PC-3 (cell line): ENCODE results near the gene EPHB1. TPM values are rescaled to one million over a fixed set of nuclear protein-coding genes. Genes with fewer than 3 reads are reported as not detected.
A peak's percentile ranks its signal among the peaks of the same experiment; 100 is the strongest.

ENCODE experiments used
- ATAC-seq: fragments of 200-7000 bp; cut with Tn5 transposase; 2 replicates; pipeline ENCODE4 v1.9.1; 2020; ENCODE audit warnings: mild to moderate bottlenecking, moderate library complexity
- BruUV-seq: library from RNA; stranded (reverse); fragments of 400-500 nt; replicated peaks from 2 replicates; lab custom pipeline; 2021; lab: Mats Ljungman, UMichigan
- CTCF ChIA-PET: fragments of 300-600 bp; sonication (Branson Sonifier 250); formaldehyde crosslinking; loops from one replicate; lab custom pipeline; 2022; ENCODE audit warnings: antibody characterized with exemption; lab: Charles Lee
- POLR2A ChIA-PET: fragments of 300-600 bp; sonication (Branson Sonifier 250); formaldehyde crosslinking; loops from one replicate; lab custom pipeline; 2022; ENCODE audit warnings: antibody characterized with exemption; ENCODE audit not compliant: unreplicated experiment; lab: Charles Lee
- DNase-seq: peaks from one replicate; pipeline ENCODE4 v3.0.0-alpha.2; 2015
- H2AFZ ChIP-seq: fragments of 300-600 bp; sonication (generic); 2 replicates; pipeline ENCODE4 v1.6.0; 2016; ENCODE audit warnings: antibody characterized with exemption, low read length
- H3F3A ChIP-seq: fragments of 300-600 bp; sonication (generic); one replicate; pipeline ENCODE4 v1.6.0; 2017; ENCODE audit warnings: antibody characterized with exemption, low read length, control low read depth, mild to moderate bottlenecking; ENCODE audit not compliant: unreplicated experiment
- H3K27ac ChIP-seq: fragments of 300-600 bp; sonication (generic); 2 replicates; pipeline ENCODE4 v1.5.1; 2016; ENCODE audit warnings: mild to moderate bottlenecking, low read length
- H3K27me3 ChIP-seq: fragments of 300-600 bp; sonication (generic); 2 replicates; pipeline ENCODE4 v1.6.1; 2016; ENCODE audit warnings: low read length, mixed read lengths
- H3K36me3 ChIP-seq: fragments of 300-600 bp; sonication (generic); 2 replicates; pipeline ENCODE4 v1.6.1; 2016; ENCODE audit warnings: low read depth, mixed run types, low read length, mixed read lengths
- H3K4me1 ChIP-seq: fragments of 300-600 bp; sonication (generic); 2 replicates; pipeline ENCODE4 v1.5.1; 2016; ENCODE audit warnings: low read length; ENCODE audit not compliant: insufficient read depth
- H3K4me2 ChIP-seq: fragments of 300-600 bp; sonication (generic); 2 replicates; pipeline ENCODE4 v1.6.0; 2016; ENCODE audit warnings: low read length
- H3K4me3 ChIP-seq: fragments of 300-600 bp; sonication (generic); 2 replicates; pipeline ENCODE4 v1.5.1; 2016; ENCODE audit warnings: mild to moderate bottlenecking, low read length, mixed read lengths
- H3K79me2 ChIP-seq: fragments of 300-600 bp; sonication (generic); 2 replicates; pipeline ENCODE4 v1.6.1; 2017; ENCODE audit warnings: low read length, mixed read lengths
- H3K9ac ChIP-seq: fragments of 300-600 bp; sonication (generic); 2 replicates; pipeline ENCODE4 v1.6.0; 2016; ENCODE audit warnings: mild to moderate bottlenecking, low read length
- H3K9me2 ChIP-seq: fragments of 300-600 bp; sonication (generic); replicated peaks from 2 replicates; pipeline ENCODE4 v1.6.1; 2016; ENCODE audit warnings: mixed run types, low read length, mixed read lengths
- H3K9me3 ChIP-seq: fragments of 300-600 bp; sonication (generic); 2 replicates; pipeline ENCODE4 v1.6.1; 2016; ENCODE audit warnings: low read length, mixed read lengths
- H4K20me1 ChIP-seq: fragments of 300-600 bp; sonication (generic); 2 replicates; pipeline ENCODE4 v1.6.1; 2016; ENCODE audit warnings: low read length, mixed read lengths
- CTCF ChIP-seq: fragments of 300-600 bp; sonication (generic); conservative IDR thresholded peaks from 2 replicates; pipeline ENCODE4 v1.5.1; 2017; ENCODE audit warnings: antibody characterized with exemption, low read depth, mild to moderate bottlenecking, low read length
- EZH2 ChIP-seq: fragments of 300-600 bp; sonication (generic); IDR thresholded peaks from one replicate; pipeline ENCODE4 v1.6.1; 2017; ENCODE audit warnings: antibody characterized with exemption, mild to moderate bottlenecking, low read length; ENCODE audit not compliant: unreplicated experiment
- EZH2phosphoT487 ChIP-seq: fragments of 300-600 bp; sonication (generic); IDR thresholded peaks from 2 replicates; pipeline ENCODE4 v1.6.1; 2018; ENCODE audit warnings: mild to moderate bottlenecking, antibody characterized with exemption, low read length, borderline replicate concordance
- intact Hi-C: fragments of 100-400 bp; cut with micrococcal nuclease; formaldehyde crosslinking; loops from 2 replicates; pipeline ENCODE4 v1.9.0; 2023
- total RNA-seq: library from RNA; depleted of rRNA; stranded (reverse); fragments of >200 nt; gene quantifications from 2 replicates; pipeline ENCODE4 v1.2.3, GENCODE V29; 2014

EPHB1 gene
- total RNA-seq, 1 experiment from 2014 or later: 0.69 TPM

DNA sequence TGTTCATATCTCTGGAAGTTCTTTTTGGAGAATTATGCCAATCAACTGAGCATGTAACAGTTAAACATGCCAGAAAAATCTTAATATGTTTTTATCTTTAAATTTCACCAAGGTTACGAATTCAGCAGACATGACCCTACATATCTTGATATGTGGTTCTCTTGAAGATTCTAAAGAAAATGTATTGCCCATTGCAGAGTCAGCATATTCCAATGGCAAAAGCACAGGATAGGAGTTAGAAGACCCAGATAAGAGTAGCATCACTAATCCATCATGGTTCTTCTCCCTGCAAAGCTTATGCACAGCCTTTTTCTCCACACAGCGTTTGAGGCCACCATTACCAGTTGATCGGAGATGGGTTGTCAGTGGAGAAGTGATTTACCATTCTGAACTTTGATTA is 402.8 kb downstream of the EPHB1 start:
- Histone ChIP-seq H4K20me1 (no peaks in the 10 kb centered on the region), H3K4me3 (no peak overlapping the region), H2AFZ (no peak overlapping the region), H3K9me3 (no peaks in the 10 kb centered on the region), H3F3A (no peaks in the 10 kb centered on the region), H3K27ac (peak overlapping the region; percentile 80), H3K79me2 (no peaks in the 10 kb centered on the region), H3K4me2 (peak overlapping the region; percentile 39; the same call in 1 of the 2 replicates), H3K9ac (no peak overlapping the region), H3K9me2 (no peaks in the 10 kb centered on the region), H3K36me3 (no peaks in the 10 kb centered on the region), H3K4me1 (peaks cover 20% of the 10 kb centered on the region), H3K27me3 (no peaks in the 10 kb centered on the region)
- ATAC-seq (no peak), DNase-seq (no peak)
- CTCF ChIA-PET: no interaction called here
- TF ChIP-seq EZH2: no peak
- TF ChIP-seq CTCF: no peak
- TF ChIP-seq EZH2phosphoT487: no peak
- POLR2A ChIA-PET: interaction anchor here (0.6 kb wide), 1 partner anchor 1454 kb away, joined by 3 read pairs; no protein-coding TSS in a partner anchor
- intact Hi-C loops: no loop called here
- no TSS peak for BruUV-seq

DNA sequence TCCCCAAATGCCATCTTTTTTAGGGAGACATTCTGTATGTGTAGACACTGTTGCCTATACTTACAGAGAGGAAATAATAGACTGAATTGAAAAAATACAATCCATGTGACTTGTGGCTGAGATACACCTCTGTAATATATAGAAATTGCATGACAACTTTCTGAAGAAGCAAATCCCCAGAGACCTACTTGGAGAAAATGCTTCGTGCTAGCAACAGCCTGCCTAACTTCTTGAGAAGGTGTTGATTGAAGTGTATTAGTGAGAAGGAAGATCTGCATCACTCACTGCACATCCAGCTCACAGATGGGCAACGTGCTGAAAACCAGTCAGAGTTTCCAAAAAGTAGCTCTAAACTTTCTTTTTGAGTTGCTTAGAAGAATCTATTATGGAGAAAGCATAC is 404.1 kb downstream of the EPHB1 start:
- H4K20me1 ChIP-seq: no peaks in the 10 kb centered on the region
- ChIA-PET CTCF (no interaction called here), POLR2A (no interaction called here)
- no peak for ATAC-seq
- no peak overlapping the region for H3K27ac ChIP-seq
- no peak overlapping the region for H3K4me2 ChIP-seq
- BruUV-seq: no TSS peak
- H3F3A ChIP-seq: no peaks in the 10 kb centered on the region
- no peak overlapping the region for H3K9ac ChIP-seq
- H3K9me2 ChIP-seq: no peaks in the 10 kb centered on the region
- no peak overlapping the region for H2AFZ ChIP-seq
- no peaks in the 10 kb centered on the region for H3K9me3 ChIP-seq
- H3K4me1 ChIP-seq: peaks cover 20% of the 10 kb centered on the region; the same call in 1 of the 2 replicates
- no peaks in the 10 kb centered on the region for H3K36me3 ChIP-seq
- intact Hi-C loops: no loop called here
- DNase-seq: no peak
- H3K27me3 ChIP-seq: no peaks in the 10 kb centered on the region
- H3K4me3 ChIP-seq: no peak overlapping the region
- no peaks in the 10 kb centered on the region for H3K79me2 ChIP-seq
- TF ChIP-seq EZH2 (no peak), EZH2phosphoT487 (no peak), CTCF (no peak)

- Histone ChIP-seq H3K9ac (no peak overlapping the region), H3K79me2 (no peaks in the 10 kb centered on the region), H3K9me2 (no peaks in the 10 kb centered on the region), H3K27ac (no peak overlapping the region), H2AFZ (no peak overlapping the region), H3K27me3 (no peaks in the 10 kb centered on the region), H3K4me2 (no peak overlapping the region), H3F3A (no peaks in the 10 kb centered on the region), H3K36me3 (no peaks in the 10 kb centered on the region), H3K4me3 (no peak overlapping the region), H3K9me3 (no peaks in the 10 kb centered on the region), H3K4me1 (peaks cover under 1% of the 10 kb centered on the region; the same call in 1 of the 2 replicates), H4K20me1 (no peaks in the 10 kb centered on the region)
- ATAC-seq (no peak), DNase-seq (no peak)
- POLR2A ChIA-PET: no interaction called here
- intact Hi-C loops: no loop called here
- no peak for TF ChIP-seq CTCF
- TF ChIP-seq EZH2: no peak
- no peak for TF ChIP-seq EZH2phosphoT487
- CTCF ChIA-PET: no interaction called here
- BruUV-seq: no TSS peak
Observed at GRCh38 chr3:135203026-135203425, 408.0 kb downstream of the EPHB1 start.
